ENCODE results near the gene POLRMT. TPM values are rescaled to one million over a fixed set of nuclear protein-coding genes. Genes with fewer than 3 reads are reported as not detected.
"Not testable (repeated sequence)": the region's sequence is repeated elsewhere in the genome, so short reads cannot be mapped to it uniquely, and the experiment has no call there.

Gene POLRMT
- total RNA-seq, 2 experiments from 2014 or later = 42.1 to 52.3 TPM

DNA sequence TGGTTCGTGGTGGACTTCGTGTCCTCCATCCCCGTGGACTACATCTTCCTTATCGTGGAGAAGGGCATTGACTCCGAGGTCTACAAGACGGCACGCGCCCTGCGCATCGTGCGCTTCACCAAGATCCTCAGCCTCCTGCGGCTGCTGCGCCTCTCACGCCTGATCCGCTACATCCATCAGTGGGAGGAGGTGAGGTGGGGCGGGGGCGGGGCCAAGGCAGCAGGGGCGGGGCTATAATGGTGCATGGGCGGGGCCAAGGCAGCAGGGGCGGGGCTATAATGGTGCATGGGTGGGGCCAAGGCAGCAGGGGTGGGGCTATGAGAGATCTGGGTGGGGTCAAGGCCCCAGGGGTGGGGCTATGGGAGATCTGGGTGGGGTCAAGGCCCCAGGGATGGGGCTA, 29.6 kb downstream of the POLRMT start:
- H3K4me3 Mint-ChIP-seq; DNase-seq; POLR2A ChIA-PET; H3K4me1 Mint-ChIP-seq; H3K36me3 Mint-ChIP-seq (ENCODE audit: low read depth); H3K27ac Mint-ChIP-seq; H3K27me3 Mint-ChIP-seq; H3K9me3 Mint-ChIP-seq; CTCF ChIA-PET: not testable (repeated sequence)

DNA sequence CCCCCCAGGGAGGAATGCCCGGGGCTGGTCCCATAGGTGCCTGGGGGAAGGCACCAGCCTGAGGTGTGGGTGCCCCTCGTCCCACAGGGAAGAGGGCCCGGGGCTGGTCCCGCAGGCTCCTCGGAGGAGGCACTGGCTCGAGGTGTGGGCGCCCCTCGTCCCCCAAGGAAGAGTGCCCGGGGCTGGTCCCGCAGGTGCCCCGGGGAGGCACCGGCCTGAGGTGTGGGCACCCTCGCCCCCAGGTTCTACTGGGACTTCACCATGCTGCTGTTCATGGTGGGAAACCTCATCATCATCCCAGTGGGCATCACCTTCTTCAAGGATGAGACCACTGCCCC, 30.1 kb downstream of the POLRMT start:
- H3K36me3 Mint-ChIP-seq (ENCODE audit: low read depth); H3K9me3 Mint-ChIP-seq; H3K27ac Mint-ChIP-seq; DNase-seq; CTCF ChIA-PET; H3K4me1 Mint-ChIP-seq; POLR2A ChIA-PET; H3K4me3 Mint-ChIP-seq; H3K27me3 Mint-ChIP-seq: not testable (repeated sequence)

DNA sequence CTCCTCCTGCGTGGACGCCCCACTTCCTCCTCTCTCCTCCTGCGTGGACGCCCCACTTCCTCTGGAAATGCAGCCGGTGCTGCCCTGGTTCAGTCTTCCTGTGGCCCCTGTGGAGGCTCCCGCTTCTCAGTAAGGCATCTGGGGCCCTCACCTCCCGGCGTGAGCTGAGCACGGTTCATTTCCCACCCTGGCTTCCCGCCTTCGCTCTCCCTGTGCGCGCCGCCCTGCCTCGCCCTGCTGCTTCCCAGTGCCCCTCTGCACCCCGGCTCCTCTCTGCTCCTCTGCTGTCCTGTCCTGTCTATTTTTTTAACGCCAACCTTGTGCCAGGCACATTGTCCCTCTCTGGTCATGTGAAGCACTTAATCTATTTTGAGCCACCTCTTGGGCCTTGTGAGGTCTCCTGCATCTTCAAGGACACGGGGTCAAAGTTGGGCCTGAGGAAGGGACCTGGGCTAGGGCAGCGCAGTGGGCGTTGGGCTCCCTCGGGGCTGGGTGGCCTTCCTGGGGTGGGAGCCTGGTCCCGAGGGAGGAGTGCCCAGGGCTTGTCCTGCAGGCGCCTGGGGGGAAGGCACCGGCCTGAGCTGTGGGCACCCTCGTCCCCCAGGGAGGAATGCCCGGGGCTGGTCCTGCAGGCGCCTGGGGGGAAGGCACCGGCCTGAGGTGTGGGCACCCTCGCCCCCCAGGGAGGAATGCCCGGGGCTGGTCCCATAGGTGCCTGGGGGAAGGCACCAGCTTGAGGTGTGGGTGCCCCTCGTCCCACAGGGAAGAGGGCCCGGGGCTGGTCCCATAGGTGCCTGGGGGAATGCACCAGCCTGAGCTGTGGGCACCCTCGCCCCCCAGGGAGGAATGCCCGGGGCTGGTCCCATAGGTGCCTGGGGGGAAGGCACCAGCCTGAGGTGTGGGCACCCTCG, 30.7 kb downstream of the POLRMT start:
- Mint-ChIP-seq H3K36me3 (ENCODE audit: low read depth) (no peaks in the 10 kb centered on the region), H3K27ac (no peak overlapping the region), H3K4me3 (no peak overlapping the region), H3K9me3 (no peaks in the 10 kb centered on the region), H3K27me3 (no peaks in the 10 kb centered on the region), H3K4me1 (no peaks in the 10 kb centered on the region)
- CTCF ChIA-PET = no interaction called here
- POLR2A ChIA-PET = no interaction called here
- DNase-seq = no peak

DNA sequence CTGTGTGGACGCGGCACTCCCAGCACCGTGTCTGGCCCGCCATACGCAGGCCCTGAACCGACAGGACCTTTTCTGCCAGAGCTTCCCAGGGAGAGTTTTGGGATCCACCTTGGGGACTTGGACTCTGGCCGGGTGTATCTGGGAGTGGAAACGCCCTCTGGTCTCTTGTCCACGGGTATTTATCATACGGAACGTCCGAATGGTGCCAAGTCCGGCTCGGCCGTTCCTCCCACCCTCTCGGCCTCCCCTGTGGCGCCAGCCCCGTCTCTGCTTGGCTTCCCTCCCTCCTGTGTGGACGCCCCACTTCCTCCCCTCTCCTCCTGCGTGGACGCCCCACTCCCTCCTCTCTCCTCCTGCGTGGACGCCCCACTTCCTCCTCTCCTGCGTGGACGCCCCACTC, 31.5 kb downstream of the POLRMT start:
- no peaks in the 10 kb centered on the region for H3K4me1 Mint-ChIP-seq
- no peaks in the 10 kb centered on the region for H3K36me3 Mint-ChIP-seq (ENCODE audit: low read depth)
- DNase-seq = no peak
- no peak overlapping the region for H3K27ac Mint-ChIP-seq
- POLR2A ChIA-PET = no interaction called here
- H3K9me3 Mint-ChIP-seq = no peaks in the 10 kb centered on the region
- H3K27me3 Mint-ChIP-seq = no peaks in the 10 kb centered on the region
- no peak overlapping the region for H3K4me3 Mint-ChIP-seq
- CTCF ChIA-PET = interaction anchor here (0.6 kb wide), 1 partner anchor 10 kb away, joined by 3 read pairs; no protein-coding TSS in a partner anchor

DNA sequence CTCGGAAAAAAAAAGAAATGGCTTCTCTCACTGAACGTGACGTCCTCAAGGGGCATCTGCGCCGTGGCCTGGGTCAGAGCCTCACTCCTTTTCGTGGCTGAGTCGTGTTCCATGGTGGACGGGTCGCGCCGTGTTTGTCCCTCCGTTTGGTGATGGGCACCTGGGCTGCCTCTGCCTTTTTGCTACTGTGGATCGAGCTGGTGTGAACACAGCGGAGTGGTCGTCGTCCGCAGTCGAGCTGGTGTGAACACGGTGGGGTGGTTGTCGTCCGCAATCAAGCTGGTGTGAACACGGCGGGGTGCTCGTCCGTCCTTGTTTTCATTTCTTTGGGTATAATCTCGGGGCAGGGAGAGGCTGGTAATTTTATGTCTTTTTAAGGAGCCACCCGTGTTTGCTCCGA, 32.0 kb downstream of the POLRMT start:
- CTCF ChIA-PET = interaction anchor here (0.6 kb wide), 1 partner anchor 10 kb away, joined by 3 read pairs; no protein-coding TSS in a partner anchor
- H3K27me3 Mint-ChIP-seq = no peaks in the 10 kb centered on the region
- POLR2A ChIA-PET = no interaction called here
- no peak overlapping the region for H3K27ac Mint-ChIP-seq
- H3K9me3 Mint-ChIP-seq = no peaks in the 10 kb centered on the region
- DNase-seq = no peak
- no peaks in the 10 kb centered on the region for H3K4me1 Mint-ChIP-seq
- no peaks in the 10 kb centered on the region for H3K36me3 Mint-ChIP-seq (ENCODE audit: low read depth)
- no peak overlapping the region for H3K4me3 Mint-ChIP-seq

DNA sequence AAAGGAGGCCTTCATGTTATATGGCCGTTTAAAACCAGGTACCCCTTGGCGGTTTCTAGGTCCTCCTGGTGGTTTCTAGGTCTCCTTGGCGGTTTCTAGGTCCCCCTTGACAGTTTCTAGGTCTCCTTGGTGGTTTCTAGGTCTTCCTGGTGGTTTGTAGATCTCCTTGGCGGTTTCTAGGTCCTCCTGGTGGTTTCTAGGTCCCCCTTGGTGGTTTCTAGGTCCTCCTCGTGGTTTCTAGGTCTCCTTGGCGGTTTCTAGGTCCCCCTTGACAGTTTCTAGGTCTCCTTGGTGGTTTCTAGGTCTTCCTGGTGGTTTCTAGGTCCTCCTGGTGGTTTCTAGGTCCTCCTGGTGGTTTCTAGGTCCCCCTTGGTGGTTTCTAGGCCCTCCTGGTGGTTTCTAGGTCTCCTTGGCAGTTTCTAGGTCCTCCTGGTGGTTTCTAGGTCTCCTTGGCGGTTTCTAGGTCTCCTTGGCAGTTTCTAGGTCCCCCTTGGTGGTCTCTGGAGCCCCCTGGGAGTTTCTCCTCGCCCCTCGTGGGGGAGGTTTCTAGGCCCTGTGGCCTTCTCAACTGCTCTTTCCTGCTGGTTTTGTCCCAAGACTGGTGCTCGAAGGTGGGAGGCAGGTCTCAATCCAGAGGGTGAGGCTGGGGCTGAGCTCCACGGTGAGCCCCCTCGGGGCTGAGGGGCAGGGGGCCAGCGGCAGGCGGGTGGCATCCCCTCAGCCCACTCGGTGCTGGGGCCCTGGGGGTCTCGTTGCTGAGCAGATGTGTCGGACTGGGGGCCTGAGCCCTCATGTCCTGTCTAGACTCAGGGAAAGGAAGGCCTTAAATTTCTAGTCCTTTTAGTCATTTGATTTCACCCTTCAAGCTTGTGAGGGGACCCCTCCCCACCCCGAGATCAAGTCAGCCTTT, 35.7 kb downstream of the POLRMT start:
- POLR2A ChIA-PET = no interaction called here
- peaks cover 9% of the 10 kb centered on the region for H3K27me3 Mint-ChIP-seq
- no peak for DNase-seq
- no peaks in the 10 kb centered on the region for H3K9me3 Mint-ChIP-seq
- no peaks in the 10 kb centered on the region for H3K36me3 Mint-ChIP-seq (ENCODE audit: low read depth)
- CTCF ChIA-PET = interaction anchor here (0.6 to 1.2 kb wide), 4 partner anchors 9 to 1435 kb away, joined by 3 to 5 read pairs (median 3); no protein-coding TSS in a partner anchor
- H3K27ac Mint-ChIP-seq = no peak overlapping the region
- no peaks in the 10 kb centered on the region for H3K4me1 Mint-ChIP-seq
- no peak overlapping the region for H3K4me3 Mint-ChIP-seq

DNA sequence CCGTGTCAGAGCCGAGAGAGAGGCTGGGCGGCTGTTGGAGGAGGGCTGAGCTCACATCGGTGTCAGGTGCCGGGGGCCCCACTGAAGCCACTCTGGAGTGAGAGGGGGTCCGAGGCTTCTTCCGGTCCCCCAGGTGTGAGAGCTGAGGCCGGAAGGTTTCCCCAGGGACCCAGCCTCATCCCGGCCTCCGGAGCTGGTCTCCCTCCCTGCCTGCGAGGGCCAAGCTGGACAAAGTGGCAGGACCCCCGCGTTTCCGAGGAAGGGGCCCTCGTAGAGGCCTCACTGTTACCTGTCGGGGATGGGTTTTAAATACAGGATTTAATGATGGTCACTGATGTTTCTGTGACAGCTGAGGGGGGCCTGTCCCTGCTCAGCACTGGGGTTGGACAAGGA, 37.1 kb downstream of the POLRMT start:
- H3K27ac Mint-ChIP-seq = no peak overlapping the region
- CTCF ChIA-PET = interaction anchor here (1.4 kb wide), 2 partner anchors 9 to 12 kb away, joined by 3 read pairs; no protein-coding TSS in a partner anchor
- POLR2A ChIA-PET = no interaction called here

DNA sequence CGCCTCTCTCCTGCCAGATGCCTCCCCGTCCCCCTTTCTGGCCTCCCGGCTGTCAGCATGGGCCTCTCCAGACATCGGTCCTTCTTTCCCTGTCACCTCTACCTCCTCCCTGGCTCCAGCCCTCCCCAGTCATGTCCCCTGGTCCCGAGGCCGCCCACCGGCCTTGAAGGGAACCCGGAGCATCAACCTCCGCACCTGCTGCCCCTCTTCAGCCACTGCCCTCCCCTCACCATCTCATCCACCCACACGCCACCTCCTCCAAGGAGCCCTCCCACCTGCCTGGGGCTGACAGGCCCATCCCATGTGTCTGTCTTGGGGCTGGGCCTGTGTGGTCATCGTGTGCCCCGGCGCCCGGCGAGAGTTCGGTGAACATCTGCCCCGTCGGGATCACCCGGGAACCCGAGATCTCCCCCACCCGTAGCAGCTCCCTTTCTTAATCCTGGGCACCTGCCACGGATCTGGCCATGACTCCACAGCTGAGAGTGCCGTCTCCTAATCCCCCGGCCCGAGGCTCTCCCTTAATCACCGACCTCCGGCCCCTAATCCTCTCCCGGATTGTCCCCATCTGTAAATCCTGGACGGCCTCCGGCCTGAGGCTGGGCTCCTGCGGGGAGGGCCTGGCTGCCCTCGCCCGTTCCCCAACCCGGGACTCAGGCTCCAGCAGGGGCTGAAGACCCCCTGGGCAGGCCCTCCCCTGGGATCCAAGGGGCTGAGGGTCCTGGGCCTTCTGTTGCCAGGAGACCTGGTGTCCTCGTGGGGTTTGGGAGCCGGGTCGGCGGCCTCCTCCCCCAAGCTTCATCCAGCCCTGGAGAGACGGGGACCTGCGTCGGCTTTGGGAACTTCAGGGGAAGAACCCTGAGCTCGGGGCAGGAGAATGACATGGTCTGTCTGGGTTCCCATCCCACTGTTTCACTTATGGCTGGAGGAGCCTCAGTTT, 37.7 kb downstream of the POLRMT start:
- Mint-ChIP-seq H3K27ac (no peak overlapping the region), H3K36me3 (ENCODE audit: low read depth) (no peaks in the 10 kb centered on the region), H3K27me3 (peaks cover 17% of the 10 kb centered on the region), H3K4me3 (no peak overlapping the region), H3K9me3 (no peaks in the 10 kb centered on the region), H3K4me1 (no peaks in the 10 kb centered on the region)
- DNase-seq = no peak
- ChIA-PET CTCF (interaction anchor here (1.1 to 1.4 kb wide), 3 partner anchors 9 to 14 kb away, joined by 3 read pairs; no protein-coding TSS in a partner anchor), POLR2A (no interaction called here)

More for the DNA sequence above, 37.1 kb downstream of the POLRMT start:
- no peaks in the 10 kb centered on the region for H3K36me3 Mint-ChIP-seq (ENCODE audit: low read depth)
- no peak overlapping the region for H3K4me3 Mint-ChIP-seq
- H3K27me3 Mint-ChIP-seq = peaks cover 15% of the 10 kb centered on the region
- no peaks in the 10 kb centered on the region for H3K4me1 Mint-ChIP-seq
- H3K9me3 Mint-ChIP-seq = no peaks in the 10 kb centered on the region
- DNase-seq = no peak

DNA sequence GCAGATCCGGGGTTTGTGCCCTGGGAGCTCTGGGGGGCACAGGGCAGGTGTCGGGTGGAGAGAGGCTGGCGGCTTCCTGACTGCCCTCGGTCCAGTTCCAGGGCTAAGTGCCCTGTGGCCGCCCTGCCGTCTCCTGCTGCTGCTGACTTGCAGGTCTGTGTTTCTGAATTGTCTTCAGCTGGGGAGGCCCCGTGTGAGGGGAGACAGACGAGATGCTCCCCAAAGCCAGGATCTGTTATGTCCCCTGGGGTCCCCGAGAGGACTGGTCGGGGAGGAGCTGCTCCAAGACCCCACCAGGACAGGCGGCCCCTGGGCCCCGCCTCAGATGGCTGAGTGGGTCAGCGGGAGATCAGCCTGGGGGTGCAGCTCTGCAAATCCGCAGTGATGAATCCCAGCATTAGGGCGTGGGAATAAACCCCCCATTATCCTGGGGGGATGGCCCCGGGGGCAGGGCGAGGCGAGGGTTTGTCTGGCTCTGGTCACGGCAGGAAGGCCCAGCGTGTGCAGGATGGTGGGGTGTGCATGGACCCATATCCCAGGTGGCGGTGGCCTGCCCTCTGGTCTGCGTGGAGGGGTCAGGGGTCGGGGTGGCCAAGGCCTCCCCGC, 39.0 kb downstream of the POLRMT start:
- H3K4me1 Mint-ChIP-seq = peaks cover 2% of the 10 kb centered on the region
- CTCF ChIA-PET = interaction anchor here (0.6 to 1.1 kb wide), 2 partner anchors 12 to 40 kb away, joined by 3 read pairs; no protein-coding TSS in a partner anchor

DNA sequence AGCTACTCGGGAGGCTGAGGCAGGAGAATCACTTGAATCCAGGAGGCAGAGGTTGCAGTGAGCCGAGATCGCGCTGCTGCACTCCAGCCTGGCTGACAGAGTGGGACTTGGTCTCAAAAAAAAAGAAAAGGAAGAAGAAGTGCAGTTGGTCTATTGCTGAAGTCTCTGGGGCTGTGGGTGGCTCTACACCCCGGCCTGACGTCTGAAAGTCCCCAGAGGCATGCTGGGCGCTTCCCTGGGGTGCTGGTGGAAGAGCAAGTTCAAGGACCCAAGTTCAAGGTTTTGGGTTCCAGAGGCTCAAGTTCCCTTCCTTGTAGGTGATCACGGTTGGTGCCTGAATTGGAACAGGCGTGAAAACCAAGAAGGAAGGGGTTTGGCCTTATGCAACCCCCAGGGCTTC, 39.8 kb downstream of the POLRMT start:
- Mint-ChIP-seq H3K9me3 (no peaks in the 10 kb centered on the region), H3K4me1 (peaks cover 4% of the 10 kb centered on the region), H3K27ac (no peak overlapping the region), H3K4me3 (no peak overlapping the region), H3K27me3 (peaks cover 23% of the 10 kb centered on the region), H3K36me3 (ENCODE audit: low read depth) (no peaks in the 10 kb centered on the region)
- CTCF ChIA-PET = no interaction called here
- DNase-seq = no peak
- POLR2A ChIA-PET = no interaction called here

More for the DNA sequence above, 39.0 kb downstream of the POLRMT start:
- Mint-ChIP-seq H3K36me3 (ENCODE audit: low read depth) (no peaks in the 10 kb centered on the region), H3K27ac (no peak overlapping the region), H3K27me3 (peaks cover 19% of the 10 kb centered on the region), H3K4me3 (no peak overlapping the region), H3K9me3 (no peaks in the 10 kb centered on the region)
- POLR2A ChIA-PET = no interaction called here
- no peak for DNase-seq

DNA sequence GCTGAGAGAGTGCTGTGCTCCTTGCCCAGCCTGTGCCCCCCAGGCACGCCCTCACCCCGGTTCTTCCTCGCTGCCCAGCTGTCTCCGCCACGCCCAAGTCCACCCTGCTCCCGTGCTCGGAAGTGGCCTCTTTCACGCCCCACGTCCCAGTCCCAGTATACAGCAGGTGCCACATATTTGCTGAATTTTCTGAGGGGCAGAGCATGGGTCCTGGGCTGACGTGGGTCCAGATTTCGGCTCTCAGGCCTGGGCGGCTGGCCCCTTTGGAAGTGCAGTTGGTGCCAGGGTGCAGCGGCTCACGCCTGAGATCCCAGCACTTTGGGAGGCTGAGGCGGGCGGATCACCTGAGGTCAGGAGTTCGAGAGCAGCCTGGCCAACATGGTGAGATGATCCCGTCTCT, 40.3 kb downstream of the POLRMT start:
- H3K27me3 Mint-ChIP-seq = peaks cover 25% of the 10 kb centered on the region
- H3K27ac Mint-ChIP-seq = no peak overlapping the region
- ChIA-PET POLR2A (no interaction called here), CTCF (no interaction called here)
- no peaks in the 10 kb centered on the region for H3K9me3 Mint-ChIP-seq
- H3K36me3 Mint-ChIP-seq (ENCODE audit: low read depth) = no peaks in the 10 kb centered on the region
- peaks cover 6% of the 10 kb centered on the region for H3K4me1 Mint-ChIP-seq
- DNase-seq = no peak
- H3K4me3 Mint-ChIP-seq = no peak overlapping the region

DNA sequence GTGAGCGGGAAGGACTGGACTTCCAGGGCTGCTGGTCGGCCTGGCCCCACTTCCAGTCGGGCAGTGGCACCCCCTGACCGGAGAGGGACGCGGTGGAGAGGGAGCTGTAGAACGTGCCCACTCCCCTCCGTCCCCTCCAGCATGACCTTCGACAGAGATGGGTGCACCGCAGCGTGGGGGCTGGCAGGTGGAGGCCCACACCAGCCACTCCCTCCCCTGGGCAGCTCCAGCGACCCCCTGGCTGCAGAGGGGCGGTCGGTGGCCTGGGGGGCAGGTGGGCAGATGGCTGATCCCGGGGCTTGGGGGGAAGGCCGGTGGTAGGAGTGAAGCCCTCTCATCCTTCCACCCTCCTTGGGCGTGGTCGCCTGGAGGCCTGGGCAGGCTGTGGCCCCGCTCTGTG, 41.2 kb downstream of the POLRMT start:
- POLR2A ChIA-PET = no interaction called here
- CTCF ChIA-PET = no interaction called here
- Mint-ChIP-seq H3K27ac (no peak overlapping the region), H3K9me3 (no peaks in the 10 kb centered on the region), H3K4me3 (no peak overlapping the region), H3K4me1 (peaks cover 7% of the 10 kb centered on the region), H3K27me3 (peaks cover 27% of the 10 kb centered on the region), H3K36me3 (ENCODE audit: low read depth) (no peaks in the 10 kb centered on the region)
- DNase-seq = no peak
